ENCODE results near the gene TMEM151B.
"Not testable (repeated sequence)": the region's sequence is repeated elsewhere in the genome, so short reads cannot be mapped to it uniquely, and the experiment has no call there.

Gene TMEM151B

DNA sequence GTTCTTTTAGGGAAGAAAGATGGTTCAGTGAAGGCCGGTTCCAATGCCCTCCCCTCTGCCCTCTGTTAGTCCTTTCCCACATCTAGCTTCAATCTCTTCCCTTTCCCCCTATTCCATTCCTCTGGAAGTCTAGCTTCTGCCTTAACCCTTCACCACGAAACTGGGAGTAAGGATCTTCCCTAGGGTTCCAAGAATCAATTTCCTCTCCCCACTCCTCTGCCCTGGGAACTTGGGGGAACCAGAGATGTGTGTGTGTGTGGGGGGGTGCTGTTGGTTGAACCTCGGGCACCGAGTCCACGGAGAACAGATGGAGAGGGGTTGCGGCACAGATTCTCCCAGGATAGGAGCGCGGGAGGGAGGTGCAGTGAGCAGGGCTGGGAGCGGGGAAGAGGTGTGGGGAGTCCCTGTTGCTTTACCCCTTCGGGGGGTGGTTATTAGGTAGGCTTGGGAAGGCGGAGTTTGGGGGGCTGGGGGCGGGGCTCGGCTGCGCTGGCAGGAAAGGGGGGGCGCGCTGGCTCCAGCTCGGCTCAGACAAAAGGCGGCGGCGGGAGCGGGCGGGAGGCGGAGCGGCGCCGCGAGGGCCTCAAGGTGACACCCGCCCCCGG lies at the start of gene TMEM151B:
TSS of gene TMEM151B (plus strand) at position 530 of the 605 bp plus-strand sequence. CDS start 293 bp downstream, outside the sequence.
- no peak for DNase-seq (ENCODE audit: low spot score)

DNA sequence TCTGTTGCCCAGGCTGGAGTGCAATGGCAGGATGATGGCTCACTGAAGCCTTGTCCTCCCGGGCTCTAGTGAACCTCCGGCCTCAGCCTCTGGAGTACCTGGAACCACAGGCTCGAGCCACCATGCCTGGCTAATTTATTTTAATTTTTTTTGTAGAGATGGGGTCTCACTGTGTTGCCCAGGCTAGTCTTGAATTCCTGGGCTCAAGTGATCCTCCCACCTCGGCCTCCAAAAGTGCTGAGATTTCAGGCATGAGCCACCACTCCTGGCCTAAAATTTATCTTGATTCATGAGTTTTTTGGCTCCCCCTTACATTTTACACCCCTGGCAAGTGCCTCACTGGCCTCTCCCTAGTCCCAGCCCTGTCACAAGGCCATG lies 49.3 kb upstream of the TMEM151B start:
- DNase-seq (ENCODE audit: low spot score): no peak

DNA sequence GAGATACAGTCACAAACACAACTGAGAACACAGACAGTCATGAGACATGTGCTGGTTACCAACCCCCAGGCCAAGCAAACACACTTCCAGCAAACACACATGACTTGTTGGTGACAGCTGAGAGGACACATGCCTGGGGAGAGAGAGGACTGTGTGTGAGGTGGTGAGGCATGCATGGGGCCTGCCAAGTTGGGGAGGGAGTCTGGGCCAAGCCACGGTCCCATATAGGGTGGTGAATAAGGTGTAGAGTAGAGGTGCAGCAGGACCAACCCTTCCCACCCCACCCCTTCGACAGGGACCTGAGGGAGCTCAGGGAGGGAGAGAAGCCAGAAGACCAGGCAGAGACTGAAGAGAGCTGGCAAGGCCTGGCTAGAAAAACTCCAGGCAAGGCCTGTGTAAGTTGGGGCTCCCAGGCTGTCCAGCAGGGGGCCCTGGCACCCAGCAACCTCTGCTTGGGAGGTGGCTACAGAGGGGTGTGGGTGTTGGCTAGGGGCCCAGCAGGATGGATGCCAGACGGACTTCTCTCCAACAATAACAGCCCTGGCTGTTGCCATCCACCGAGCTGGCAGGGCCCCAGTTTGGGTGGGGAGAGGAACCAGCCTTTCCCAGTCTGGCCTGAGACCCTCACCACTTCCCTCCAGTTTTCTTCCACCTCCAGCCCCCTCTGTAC lies 48.8 kb upstream of the TMEM151B start:
- DNase-seq (ENCODE audit: low spot score): peak; percentile 91

DNA sequence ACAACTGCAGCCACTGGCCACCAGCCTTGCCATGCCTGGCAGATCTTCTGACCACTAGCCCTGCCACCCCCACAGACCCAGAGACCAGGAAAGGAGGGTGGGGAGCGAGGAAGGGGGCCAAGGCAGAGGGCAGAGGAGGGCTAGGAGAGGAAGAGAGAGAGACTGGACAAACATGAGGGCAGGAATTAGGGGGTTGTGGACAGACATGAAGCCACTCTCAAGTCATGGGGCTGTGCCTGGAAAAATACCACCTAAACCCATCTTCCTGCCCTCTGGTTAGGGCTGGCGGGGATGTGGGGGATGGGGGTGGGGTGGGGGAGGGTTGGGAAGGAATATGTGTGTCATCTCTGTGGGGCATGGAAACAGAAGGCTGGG lies 48.3 kb upstream of the TMEM151B start:
- DNase-seq (ENCODE audit: low spot score): no peak

DNA sequence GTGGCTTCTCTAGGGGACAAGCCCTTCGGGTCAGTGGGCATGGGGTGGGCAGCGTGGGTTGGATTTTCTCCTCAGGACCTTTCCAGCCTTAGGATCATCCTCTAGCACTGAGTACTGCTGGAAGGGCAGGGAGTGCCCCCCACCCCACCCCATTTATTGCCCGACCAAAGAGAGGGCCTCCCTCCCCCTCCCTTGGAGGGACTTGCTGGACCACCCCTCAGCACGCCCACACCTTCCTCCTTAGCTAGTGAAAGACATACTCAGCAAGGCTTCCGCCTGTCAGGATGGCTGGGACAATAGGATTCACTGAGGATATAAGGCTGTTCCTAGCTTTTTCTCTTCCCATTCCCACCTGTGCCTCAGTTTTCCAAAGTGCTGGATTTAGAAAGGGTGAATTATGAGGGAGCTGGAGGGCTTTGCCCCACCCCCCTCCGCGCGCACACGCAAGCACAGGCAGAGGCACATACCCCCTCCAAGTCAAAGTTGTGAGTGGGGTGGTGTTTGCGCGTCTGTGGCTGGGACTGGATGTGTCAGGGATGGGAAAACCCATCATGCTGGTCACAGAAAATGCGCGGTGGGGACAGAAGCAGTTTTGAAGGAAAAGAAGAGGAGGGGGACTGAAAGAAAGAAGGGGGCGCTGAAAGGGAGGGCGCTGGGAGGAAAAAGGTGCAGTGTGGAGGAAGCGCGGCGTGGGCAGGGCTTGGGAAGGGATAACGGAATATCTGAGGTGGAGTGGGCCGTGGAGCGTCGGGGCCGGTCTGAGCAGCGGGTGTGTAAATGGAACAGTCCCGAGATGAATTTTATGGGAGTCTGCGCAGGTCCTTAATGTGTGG lies 47.5 kb upstream of the TMEM151B start:
- no peak for DNase-seq (ENCODE audit: low spot score)

DNA sequence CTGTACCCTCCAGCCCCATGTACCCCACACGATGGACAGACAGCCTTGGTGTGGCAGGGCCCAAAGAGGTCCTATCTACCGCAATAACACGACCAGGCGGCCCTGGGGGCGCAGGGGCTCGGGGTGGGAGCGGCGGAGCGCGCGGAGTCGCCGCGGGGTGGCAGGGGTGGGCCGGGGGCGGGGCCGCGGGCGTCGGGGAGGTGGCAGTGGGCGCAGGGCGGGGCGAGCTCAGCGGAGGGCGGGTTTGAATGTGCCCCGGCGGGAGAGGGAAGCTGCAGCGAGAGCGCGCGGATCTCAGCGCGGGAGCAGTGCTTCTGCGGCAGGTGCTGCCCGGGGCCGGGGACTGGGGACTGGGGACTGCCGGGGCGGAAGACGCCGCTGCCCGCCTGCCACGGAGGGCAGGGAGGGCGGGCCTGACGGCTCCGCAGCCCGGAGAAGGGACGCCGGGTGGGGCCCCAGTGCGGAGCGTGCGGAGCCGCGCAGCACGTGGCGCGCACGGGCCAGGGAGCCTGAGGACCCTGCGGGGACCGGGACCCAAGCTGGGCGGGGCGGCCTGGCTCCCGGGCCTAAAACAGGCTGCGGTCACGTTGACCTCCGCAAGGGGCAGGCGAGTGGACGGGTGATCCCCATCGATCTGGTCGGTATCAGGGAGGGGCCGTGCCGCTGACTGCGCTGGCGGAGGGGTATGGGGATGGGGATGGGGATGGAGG lies 46.8 kb upstream of the TMEM151B start, which contains the start of gene SLC29A1:
TSS of gene SLC29A1 (plus strand) at position 277 of the 710 bp plus-strand sequence. CDS start 3,719 bp downstream, outside the sequence.
- no peak for DNase-seq (ENCODE audit: low spot score)

DNA sequence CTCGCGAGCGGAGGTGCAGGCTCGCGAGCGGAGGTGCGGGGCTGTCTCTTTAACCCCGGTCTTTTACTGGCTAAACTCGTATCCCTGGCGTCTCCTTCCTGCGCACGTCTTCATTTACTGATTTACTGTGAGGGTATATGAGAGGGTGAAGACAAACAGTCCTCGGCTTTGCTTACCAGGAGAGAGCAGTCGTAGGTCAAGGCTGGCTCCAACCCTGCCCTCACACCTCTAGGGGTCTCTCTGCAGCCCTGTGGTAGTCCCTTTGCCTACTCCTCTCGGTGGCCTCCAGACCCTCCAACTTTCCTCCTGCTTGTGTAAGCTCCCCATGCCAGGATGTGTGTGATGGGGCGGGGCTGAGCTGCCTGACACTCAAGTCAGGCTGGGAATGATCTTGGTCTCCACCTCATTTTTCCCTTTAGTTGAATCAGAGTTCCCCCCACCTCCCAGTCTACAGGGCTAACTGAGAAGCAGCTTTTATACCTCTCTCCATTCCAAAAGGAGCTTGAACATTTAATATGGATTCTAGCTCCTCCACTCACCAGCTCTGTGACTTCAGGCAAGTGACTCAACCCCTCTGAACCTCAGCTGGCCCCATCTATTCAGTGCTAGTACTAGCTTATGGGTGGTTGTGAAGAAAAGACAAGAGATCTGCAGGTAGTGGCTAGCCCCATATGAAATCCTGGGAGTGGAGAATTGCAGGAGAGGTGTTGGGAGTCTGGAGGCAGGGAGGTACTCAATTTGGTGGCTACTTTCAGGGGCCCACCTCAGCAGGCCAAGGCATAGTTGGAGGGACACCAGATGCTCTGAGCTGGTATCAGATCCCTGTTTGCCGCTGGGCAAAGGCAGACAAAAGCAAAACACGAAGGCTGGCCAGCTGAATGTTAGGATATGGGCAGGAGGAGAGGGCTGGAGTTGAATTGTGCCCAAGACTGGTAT lies 46.0 kb upstream of the TMEM151B start:
- DNase-seq (ENCODE audit: low spot score): no peak

DNA sequence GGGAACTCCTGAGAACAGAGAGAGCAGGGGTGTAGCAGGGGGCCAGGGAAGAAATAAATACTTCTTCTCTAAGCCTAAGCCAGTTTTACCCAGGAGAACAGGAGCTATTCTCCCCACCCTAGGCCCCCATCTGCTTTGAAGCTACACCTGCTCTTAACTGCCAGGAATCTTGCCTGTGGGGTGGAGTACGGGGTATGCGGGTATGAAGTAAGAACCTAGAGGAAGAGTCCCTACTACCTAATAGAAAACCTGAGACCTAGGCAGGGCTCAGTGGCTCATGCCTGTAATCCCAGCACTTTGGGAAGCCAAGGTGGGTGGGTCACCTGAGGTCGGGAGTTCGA lies 45.3 kb upstream of the TMEM151B start:
- DNase-seq (ENCODE audit: low spot score): no peak

DNA sequence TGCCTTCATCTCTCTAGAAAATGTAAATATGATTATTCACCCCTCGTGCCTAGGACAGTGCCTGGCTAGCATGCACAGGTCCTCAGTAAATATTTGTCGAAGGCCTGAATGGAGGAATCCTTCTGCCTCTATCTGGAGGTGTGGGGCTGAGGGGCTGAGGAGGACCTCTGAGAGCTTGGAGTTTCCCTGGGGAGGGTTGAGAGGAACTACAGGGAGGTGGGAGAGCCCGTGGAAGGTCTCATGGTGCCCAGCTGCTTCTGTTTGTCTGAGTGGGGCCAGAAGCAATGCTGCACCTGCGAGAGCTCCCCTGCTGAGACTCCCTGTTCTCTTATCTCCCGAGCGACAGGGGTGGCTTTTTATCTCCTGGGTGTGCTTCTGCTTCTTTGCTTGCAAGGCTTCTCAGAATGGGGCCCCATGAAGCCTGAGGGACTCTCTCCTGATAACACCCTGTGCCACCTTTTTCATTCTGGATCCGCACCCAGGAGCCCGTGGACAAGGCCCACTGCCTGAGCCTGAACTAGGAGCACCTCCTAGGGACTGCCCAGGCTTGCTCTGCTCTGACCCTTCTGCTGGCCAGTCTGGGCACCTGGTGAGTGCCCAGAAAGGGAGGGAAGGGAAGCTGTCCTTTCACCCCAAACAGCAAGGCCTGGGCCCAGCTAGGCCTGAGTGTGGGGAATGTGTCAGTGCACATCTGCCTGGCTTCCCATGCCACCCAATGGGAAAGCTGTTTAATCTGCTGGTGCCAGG lies 44.5 kb upstream of the TMEM151B start:
- DNase-seq (ENCODE audit: low spot score): no peak

DNA sequence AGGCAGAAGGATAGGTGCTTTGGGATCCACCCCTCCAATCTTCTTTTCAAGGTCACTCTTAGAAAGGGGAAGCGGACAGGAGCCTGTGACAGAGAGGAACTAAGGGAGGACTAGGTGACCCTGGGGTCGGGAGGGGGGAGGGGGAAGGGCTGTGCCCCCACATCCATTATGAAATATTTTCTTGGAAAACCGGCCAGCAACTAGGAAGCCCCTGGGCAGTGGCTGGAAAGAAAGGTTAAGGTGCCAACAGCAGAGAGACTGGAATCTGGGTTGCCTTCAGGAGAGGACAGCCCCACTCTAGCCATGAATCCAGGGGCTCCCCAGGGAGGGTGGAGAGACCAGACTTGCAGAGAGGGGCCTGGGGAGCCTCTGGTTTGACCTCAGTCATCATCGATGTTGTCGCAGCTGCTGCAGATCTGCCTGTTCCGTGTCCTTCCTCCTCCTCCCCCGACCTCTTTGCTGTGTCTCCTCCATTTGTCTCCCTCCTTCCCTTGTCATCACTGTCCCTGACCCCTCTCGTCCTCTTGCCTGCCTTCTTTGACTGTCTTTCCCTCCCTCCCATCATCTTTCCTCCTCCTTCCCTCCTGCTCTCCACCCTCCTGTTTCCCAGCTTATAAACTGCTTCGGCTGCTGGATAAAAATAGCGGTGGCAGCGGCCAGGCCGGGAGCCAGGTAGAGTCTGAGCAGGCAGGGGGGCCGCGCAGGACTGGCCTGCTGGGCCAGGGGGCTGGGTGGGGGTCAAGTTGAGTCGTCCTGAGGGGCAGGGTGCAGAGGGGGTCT lies 43.7 kb upstream of the TMEM151B start:
- DNase-seq (ENCODE audit: low spot score): no peak

DNA sequence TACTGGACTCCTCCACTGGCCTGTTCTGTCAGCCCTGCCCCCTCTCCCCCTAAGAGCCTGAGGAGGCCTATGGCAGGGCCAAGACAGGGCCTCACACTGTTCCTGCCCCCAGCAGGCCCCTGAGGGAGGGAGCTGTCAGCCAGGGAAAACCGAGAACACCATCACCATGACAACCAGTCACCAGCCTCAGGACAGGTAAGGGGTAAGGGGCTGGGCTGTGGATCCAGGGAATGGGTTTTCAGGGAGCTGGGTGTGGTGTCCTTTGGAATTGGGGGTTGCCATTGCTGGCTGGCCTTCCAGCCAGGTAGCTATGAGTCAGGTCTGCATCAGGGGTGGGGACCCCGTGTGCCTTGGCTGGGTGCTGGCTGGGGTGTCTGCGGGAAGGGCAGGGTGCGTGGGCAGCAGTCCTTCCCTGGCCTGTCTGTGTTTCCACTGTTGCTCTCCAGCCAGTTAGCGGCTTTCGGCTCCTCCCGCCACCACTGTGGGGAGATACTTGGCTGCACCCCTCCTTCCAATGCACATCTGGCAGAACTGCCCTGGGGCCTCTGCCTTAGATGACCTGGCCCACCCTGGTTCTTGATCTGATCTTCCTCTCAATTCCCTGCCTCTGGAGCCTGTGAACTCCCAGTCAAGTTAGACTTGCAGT lies 43.0 kb upstream of the TMEM151B start:
- DNase-seq (ENCODE audit: low spot score): no peak

DNA sequence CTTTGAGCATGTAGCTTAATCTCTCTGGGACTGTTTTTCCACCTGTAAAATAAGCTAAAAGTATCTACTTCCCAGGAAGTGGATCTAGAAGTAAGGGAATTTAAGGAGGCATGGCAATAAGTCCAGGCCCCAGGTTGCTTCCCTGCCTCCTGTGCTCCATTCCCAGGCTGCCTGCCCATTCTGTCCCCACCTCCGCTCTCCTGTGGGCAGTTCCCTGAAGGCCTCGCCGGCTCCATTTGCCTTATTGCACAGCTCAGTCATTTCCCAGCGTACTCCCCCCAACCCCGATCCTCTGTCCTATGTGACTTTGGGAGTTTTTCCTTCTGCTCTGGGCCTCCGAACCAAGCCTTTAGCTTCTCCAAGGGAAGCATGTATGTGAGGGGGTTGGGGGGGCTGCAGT lies 42.2 kb upstream of the TMEM151B start:
- DNase-seq (ENCODE audit: low spot score): no peak

DNA sequence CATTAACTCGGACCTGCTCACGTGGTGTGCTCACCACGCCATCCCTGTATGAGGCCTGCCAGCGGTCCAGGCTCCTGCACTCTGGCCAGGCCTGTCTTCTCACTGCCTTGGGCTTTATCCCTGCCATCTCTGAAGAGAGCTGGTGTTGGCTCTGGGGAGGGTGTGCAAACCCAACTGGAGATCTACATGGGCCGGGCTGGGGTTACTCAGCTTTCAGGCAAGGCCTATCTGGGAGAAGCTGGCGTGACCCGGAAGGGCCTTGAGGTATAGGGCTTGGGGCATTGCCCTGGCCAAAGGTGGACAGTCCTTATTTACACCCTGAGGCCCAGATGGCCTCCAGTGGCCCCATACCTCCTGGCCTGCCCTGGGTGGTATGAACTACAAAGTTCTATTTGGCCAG lies 41.8 kb upstream of the TMEM151B start:
- DNase-seq (ENCODE audit: low spot score): no peak

DNA sequence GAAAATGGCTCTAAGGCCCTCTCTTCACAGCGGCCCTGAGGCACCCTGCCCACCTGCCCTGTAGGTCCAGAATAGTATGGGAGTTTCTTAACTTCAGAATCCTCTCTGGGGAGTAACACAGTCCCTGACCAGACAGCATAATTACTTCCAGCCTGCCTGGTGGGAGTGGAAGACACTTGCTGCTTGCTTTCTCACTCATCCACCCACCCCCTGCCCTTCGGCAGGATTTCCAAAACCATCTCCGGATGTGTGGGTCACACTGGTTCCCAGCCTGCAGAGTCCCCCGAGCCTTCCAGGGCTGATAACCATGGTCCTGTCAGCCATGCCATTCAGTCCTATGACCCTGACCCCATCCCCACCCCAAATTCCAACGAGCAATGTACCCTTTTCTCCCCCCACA lies 41.4 kb upstream of the TMEM151B start:
- no peak for DNase-seq (ENCODE audit: low spot score)

DNA sequence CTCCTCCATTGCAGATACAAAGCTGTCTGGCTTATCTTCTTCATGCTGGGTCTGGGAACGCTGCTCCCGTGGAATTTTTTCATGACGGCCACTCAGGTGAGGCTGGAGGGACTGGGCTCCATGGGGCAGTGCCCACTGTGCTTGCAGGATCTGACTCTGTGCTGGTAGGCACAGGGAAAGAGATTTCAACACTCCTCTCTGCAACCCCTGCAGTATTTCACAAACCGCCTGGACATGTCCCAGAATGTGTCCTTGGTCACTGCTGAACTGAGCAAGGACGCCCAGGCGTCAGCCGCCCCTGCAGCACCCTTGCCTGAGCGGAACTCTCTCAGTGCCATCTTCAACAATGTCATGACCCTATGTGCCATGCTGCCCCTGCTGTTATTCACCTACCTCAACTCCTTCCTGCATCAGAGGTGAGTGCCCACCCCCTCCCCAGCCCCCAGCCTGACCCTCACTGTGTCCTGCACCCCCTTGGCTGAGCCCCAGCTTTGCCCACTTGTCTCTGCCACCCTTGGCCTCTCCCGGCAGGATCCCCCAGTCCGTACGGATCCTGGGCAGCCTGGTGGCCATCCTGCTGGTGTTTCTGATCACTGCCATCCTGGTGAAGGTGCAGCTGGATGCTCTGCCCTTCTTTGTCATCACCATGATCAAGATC lies 40.7 kb upstream of the TMEM151B start:
- DNase-seq (ENCODE audit: low spot score): no peak

DNA sequence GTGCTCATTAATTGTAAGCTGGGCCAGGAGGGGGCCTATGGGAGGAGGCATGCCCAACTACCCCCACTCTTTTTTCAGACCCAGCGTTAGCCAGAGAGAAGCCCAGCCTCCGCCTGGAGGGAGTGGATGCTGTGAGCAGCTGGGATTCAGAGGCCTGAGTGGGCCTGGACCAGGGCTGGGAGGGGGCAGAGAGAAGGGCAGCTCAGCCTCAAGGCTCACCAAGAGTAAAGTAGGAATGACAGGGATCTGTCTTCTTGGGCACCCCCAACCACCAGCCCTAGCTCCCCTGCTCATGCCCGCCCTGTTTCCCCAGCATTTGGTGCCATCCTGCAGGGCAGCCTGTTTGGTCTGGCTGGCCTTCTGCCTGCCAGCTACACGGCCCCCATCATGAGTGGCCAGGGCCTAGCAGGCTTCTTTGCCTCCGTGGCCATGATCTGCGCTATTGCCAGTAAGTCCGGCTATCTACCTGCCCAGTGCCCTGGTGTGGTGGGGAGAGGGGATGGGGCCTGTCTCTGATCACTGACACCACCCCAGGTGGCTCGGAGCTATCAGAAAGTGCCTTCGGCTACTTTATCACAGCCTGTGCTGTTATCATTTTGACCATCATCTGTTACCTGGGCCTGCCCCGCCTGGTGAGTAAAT lies 40.1 kb upstream of the TMEM151B start:
- DNase-seq (ENCODE audit: low spot score): no peak

DNA sequence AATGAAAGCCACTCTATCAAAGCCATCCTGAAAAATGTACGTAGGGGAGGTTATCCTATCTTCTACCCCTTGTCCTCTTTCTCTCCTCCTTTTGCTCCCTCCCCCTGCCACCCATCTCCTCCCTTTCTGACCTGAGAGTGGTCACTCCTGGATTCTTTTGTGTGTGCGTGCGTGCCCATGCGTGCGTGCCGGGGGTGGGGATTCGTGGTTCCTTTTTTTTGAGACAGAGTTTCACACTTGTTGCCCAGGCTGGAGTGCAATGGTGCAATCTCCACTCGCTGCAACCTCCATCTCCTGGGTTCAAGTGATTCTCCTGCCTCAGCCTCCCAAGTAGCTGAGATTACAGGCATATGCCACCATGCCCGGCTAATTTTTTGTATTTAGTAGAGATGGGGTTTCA lies 38.8 kb upstream of the TMEM151B start:
- DNase-seq (ENCODE audit: low spot score): not testable (repeated sequence)
